ENCODE measurements around the gene LRP1B.

Gene LRP1B

DNA sequence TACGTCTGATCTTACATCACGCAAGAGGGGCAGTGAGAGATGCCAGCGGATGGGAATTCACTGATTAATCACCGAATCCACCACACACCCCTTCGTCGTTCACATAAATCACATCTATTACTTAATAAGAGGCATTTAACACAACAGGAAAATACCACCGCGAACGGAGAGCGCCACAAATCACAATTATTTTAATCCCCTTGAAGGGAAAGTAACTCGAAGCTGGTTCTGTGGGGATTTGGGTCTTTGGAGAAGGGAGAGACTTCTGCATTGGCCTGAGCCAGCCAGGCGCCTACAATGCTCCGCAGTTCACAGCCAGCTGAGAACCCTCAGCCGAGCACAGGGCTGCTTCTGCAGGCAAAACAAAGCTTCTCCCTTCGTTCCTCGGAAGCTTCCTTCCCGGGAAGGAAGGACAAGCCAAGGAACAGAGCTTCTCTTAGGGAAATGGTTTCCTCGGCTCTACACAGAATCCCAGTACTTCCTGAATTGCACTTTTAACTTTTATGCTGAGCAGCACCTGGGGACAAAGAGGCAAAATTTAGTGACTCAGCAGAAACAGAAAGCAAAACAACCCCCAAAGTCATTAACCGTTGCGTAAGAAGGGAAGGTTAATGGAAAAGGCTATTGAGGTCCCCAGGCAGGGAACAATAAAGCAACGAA lies at the start of gene LRP1B:
Gene LRP1B (minus strand): TSS at position 7 of the 660 bp plus-strand sequence. CDS start 287 bp downstream, outside the sequence.
- Histone ChIP-seq H3K4me1 (ENCODE audit: insufficient read depth, low read length, severe bottlenecking) (no peaks in the 10 kb centered on the region), H3K36me3 (ENCODE audit: insufficient read depth, low read length) (no peaks in the 10 kb centered on the region), H3K4me3 (ENCODE audit: low read depth, low read length, poor library complexity, severe bottlenecking) (no peak within 1 kb of the TSS), H3K9ac (ENCODE audit: low read length) (no peak within 1 kb of the TSS), H2AFZ (ENCODE audit: low read length) (no peak within 1 kb of the TSS), H3K27ac (ENCODE audit: low read depth, low read length, poor library complexity, severe bottlenecking) (no peak within 1 kb of the TSS), H3K27me3 (ENCODE audit: insufficient read depth, low read length) (no peaks in the 10 kb centered on the region), H3K9me3 (ENCODE audit: low read length) (no peaks in the 10 kb centered on the region), H4K20me1 (ENCODE audit: insufficient read depth, low read length) (no peaks in the 10 kb centered on the region), H3K4me2 (ENCODE audit: low read length) (no peak within 1 kb of the TSS), H3F3A (ENCODE audit: insufficient read depth, low read length) (no peaks in the 10 kb centered on the region), H3K79me2 (ENCODE audit: insufficient read depth, low read length) (no peaks in the 10 kb centered on the region), H3K9me2 (ENCODE audit: low read depth, low read length) (no peaks in the 10 kb centered on the region)
- TF ChIP-seq EZH2 (IDR thresholded peaks at IDR 0.05; ENCODE audit: borderline replicate concordance, low read length): no peak

DNA sequence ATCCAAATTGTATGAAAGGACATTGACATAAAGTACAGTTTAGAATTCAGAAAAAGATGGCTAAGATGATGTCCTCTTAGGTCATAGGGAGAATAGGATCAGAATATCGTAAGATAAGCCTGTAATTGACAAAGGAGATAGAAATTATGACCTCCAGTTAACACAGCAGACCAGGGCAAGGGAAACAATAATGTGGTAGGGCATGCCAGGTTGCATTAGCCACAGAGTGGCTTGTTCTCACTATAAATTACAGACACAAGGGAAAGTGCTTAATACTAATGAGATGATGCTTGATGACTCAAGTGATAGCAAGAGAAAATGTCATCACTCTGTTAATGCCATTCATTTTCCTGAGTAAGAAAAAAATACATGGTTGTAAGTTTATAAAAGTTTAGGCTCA lies 48.9 kb upstream of the LRP1B start:
- peaks cover under 1% of the 10 kb centered on the region; the same call in 1 of the 2 replicates for H3K9me3 ChIP-seq (ENCODE audit: low read length)
- no peaks in the 10 kb centered on the region for H4K20me1 ChIP-seq (ENCODE audit: insufficient read depth, low read length)
- H3K36me3 ChIP-seq (ENCODE audit: insufficient read depth, low read length): 0 out of 2 replicates have a peak, but pooled peaks cover 1% of the 10 kb centered on the region
- H3F3A ChIP-seq (ENCODE audit: insufficient read depth, low read length): no peaks in the 10 kb centered on the region
- no peaks in the 10 kb centered on the region for H3K9me2 ChIP-seq (ENCODE audit: low read depth, low read length)
- no peak for TF ChIP-seq CTCF (IDR thresholded peaks at IDR 0.05; ENCODE audit: low read length)
- no peak for TF ChIP-seq EZH2 (IDR thresholded peaks at IDR 0.05; ENCODE audit: borderline replicate concordance, low read length)
- no peaks in the 10 kb centered on the region for H3K4me1 ChIP-seq (ENCODE audit: insufficient read depth, low read length, severe bottlenecking)
- no peaks in the 10 kb centered on the region for H3K79me2 ChIP-seq (ENCODE audit: insufficient read depth, low read length)
- H3K9ac ChIP-seq (ENCODE audit: low read length): no peak overlapping the region
- H2AFZ ChIP-seq (ENCODE audit: low read length): no peak overlapping the region
- no peaks in the 10 kb centered on the region for H3K27me3 ChIP-seq (ENCODE audit: insufficient read depth, low read length)
- no peak overlapping the region for H3K4me2 ChIP-seq (ENCODE audit: low read length)
- H3K27ac ChIP-seq (ENCODE audit: low read depth, low read length, poor library complexity, severe bottlenecking): no peak overlapping the region
- no peak overlapping the region for H3K4me3 ChIP-seq (ENCODE audit: low read depth, low read length, poor library complexity, severe bottlenecking)

GRCh38 chr2:142178604-142179003 lies 47.8 kb upstream of the LRP1B start:
- Histone ChIP-seq H3K4me2 (ENCODE audit: low read length) (no peak overlapping the region), H3F3A (ENCODE audit: insufficient read depth, low read length) (no peaks in the 10 kb centered on the region), H4K20me1 (ENCODE audit: insufficient read depth, low read length) (no peaks in the 10 kb centered on the region), H3K27me3 (ENCODE audit: insufficient read depth, low read length) (no peaks in the 10 kb centered on the region), H3K27ac (ENCODE audit: low read depth, low read length, poor library complexity, severe bottlenecking) (no peak overlapping the region), H3K4me3 (ENCODE audit: low read depth, low read length, poor library complexity, severe bottlenecking) (no peak overlapping the region), H3K79me2 (ENCODE audit: insufficient read depth, low read length) (no peaks in the 10 kb centered on the region), H3K9me3 (ENCODE audit: low read length) (no peaks in the 10 kb centered on the region), H3K36me3 (ENCODE audit: insufficient read depth, low read length) (no peaks in the 10 kb centered on the region), H3K4me1 (ENCODE audit: insufficient read depth, low read length, severe bottlenecking) (no peaks in the 10 kb centered on the region), H3K9me2 (ENCODE audit: low read depth, low read length) (no peaks in the 10 kb centered on the region), H3K9ac (ENCODE audit: low read length) (no peak overlapping the region), H2AFZ (ENCODE audit: low read length) (no peak overlapping the region)
- TF ChIP-seq CTCF (IDR thresholded peaks at IDR 0.05; ENCODE audit: low read length) (no peak), EZH2 (IDR thresholded peaks at IDR 0.05; ENCODE audit: borderline replicate concordance, low read length) (no peak)

GRCh38 chr2:142176941-142177340 lies 46.1 kb upstream of the LRP1B start:
- Histone ChIP-seq H3K79me2 (ENCODE audit: insufficient read depth, low read length) (no peaks in the 10 kb centered on the region), H3K9me3 (ENCODE audit: low read length) (no peaks in the 10 kb centered on the region), H3K4me3 (ENCODE audit: low read depth, low read length, poor library complexity, severe bottlenecking) (no peak overlapping the region), H3K4me1 (ENCODE audit: insufficient read depth, low read length, severe bottlenecking) (no peaks in the 10 kb centered on the region), H3K9ac (ENCODE audit: low read length) (no peak overlapping the region), H3K4me2 (ENCODE audit: low read length) (no peak overlapping the region), H3K27ac (ENCODE audit: low read depth, low read length, poor library complexity, severe bottlenecking) (no peak overlapping the region), H3K9me2 (ENCODE audit: low read depth, low read length) (no peaks in the 10 kb centered on the region), H3K36me3 (ENCODE audit: insufficient read depth, low read length) (no peaks in the 10 kb centered on the region), H4K20me1 (ENCODE audit: insufficient read depth, low read length) (no peaks in the 10 kb centered on the region), H2AFZ (ENCODE audit: low read length) (no peak overlapping the region), H3F3A (ENCODE audit: insufficient read depth, low read length) (no peaks in the 10 kb centered on the region), H3K27me3 (ENCODE audit: insufficient read depth, low read length) (no peaks in the 10 kb centered on the region)
- TF ChIP-seq EZH2 (IDR thresholded peaks at IDR 0.05; ENCODE audit: borderline replicate concordance, low read length) (no peak), CTCF (IDR thresholded peaks at IDR 0.05; ENCODE audit: low read length) (no peak)
